ENCODE measurements around the gene MOGAT2.

DNA sequence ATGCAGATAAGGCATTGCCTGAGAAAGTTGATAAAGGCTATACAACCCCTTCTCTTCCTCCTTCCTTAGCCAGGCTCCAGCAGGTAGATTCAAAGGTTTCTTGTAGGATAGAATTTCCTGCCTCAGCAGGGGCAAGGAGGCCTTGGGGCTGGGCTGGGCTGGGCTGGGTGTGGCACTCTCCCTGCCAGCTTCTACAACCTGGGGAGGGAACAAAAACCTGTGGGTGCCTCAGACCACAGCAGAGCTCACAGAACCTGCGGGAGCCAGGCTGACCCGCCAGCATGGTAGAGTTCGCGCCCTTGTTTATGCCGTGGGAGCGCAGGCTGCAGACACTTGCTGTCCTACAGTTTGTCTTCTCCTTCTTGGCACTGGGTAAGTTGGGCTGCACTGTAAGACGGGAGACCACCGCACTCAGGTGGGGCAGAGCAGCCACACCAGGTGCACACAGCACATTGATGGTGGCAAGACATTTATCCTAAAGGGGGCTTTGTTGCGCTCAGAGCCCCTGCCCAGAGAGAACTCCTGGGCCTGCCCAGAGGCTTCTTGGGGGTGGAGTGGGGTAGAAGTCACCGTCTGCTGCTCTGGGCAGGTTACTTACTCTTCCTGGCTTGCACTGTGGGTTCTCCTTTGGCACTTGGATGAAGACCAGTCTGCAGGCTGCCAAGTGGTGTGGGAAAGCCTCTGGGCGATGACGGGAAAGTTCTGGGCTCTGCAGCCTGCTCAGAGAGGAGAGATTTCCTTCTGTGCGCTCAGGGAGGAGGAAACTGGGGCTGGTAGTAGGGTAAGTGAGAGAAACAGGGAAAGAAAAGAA lies at the start of gene MOGAT2:
- TF ChIP-seq, protein P1, sequence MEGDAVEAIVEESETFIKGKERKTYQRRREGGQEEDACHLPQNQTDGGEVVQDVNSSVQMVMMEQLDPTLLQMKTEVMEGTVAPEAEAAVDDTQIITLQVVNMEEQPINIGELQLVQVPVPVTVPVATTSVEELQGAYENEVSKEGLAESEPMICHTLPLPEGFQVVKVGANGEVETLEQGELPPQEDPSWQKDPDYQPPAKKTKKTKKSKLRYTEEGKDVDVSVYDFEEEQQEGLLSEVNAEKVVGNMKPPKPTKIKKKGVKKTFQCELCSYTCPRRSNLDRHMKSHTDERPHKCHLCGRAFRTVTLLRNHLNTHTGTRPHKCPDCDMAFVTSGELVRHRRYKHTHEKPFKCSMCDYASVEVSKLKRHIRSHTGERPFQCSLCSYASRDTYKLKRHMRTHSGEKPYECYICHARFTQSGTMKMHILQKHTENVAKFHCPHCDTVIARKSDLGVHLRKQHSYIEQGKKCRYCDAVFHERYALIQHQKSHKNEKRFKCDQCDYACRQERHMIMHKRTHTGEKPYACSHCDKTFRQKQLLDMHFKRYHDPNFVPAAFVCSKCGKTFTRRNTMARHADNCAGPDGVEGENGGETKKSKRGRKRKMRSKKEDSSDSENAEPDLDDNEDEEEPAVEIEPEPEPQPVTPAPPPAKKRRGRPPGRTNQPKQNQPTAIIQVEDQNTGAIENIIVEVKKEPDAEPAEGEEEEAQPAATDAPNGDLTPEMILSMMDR (IDR thresholded peaks at IDR 0.05): no peak
- no peak for TF ChIP-seq GATA2 (CRISPR knock-in tag; IDR thresholded peaks at IDR 0.05)
- no peak for TF ChIP-seq POLR2AphosphoS5 (IDR thresholded peaks at IDR 0.05; ENCODE audit: low read depth, low read length)
- TF ChIP-seq, protein P2, sequence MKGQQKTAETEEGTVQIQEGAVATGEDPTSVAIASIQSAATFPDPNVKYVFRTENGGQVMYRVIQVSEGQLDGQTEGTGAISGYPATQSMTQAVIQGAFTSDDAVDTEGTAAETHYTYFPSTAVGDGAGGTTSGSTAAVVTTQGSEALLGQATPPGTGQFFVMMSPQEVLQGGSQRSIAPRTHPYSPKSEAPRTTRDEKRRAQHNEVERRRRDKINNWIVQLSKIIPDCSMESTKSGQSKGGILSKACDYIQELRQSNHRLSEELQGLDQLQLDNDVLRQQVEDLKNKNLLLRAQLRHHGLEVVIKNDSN (IDR thresholded peaks at IDR 0.05; ENCODE audit: borderline replicate concordance, low read depth): no peak
- TF ChIP-seq TAF1 (IDR thresholded peaks at IDR 0.05; ENCODE audit: borderline replicate concordance, low read depth, low read length): no peak
- TF ChIP-seq FOXM1 (IDR thresholded peaks at IDR 0.05; ENCODE audit: low read depth): no peak
- TF ChIP-seq, protein P3, sequence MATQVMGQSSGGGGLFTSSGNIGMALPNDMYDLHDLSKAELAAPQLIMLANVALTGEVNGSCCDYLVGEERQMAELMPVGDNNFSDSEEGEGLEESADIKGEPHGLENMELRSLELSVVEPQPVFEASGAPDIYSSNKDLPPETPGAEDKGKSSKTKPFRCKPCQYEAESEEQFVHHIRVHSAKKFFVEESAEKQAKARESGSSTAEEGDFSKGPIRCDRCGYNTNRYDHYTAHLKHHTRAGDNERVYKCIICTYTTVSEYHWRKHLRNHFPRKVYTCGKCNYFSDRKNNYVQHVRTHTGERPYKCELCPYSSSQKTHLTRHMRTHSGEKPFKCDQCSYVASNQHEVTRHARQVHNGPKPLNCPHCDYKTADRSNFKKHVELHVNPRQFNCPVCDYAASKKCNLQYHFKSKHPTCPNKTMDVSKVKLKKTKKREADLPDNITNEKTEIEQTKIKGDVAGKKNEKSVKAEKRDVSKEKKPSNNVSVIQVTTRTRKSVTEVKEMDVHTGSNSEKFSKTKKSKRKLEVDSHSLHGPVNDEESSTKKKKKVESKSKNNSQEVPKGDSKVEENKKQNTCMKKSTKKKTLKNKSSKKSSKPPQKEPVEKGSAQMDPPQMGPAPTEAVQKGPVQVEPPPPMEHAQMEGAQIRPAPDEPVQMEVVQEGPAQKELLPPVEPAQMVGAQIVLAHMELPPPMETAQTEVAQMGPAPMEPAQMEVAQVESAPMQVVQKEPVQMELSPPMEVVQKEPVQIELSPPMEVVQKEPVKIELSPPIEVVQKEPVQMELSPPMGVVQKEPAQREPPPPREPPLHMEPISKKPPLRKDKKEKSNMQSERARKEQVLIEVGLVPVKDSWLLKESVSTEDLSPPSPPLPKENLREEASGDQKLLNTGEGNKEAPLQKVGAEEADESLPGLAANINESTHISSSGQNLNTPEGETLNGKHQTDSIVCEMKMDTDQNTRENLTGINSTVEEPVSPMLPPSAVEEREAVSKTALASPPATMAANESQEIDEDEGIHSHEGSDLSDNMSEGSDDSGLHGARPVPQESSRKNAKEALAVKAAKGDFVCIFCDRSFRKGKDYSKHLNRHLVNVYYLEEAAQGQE (IDR thresholded peaks at IDR 0.05; ENCODE audit: low read depth, low read length): no peak
- no peak for TF ChIP-seq YY1 (IDR thresholded peaks at IDR 0.05; ENCODE audit: low read depth)
- TF ChIP-seq CHD2 (IDR thresholded peaks at IDR 0.05; ENCODE audit: low read length, partially characterized antibody): no peak
- no peak for TF ChIP-seq IRF3 (IDR thresholded peaks at IDR 0.05; ENCODE audit: low read depth, low read length)
- no peak for TF ChIP-seq RXRA (IDR thresholded peaks at IDR 0.05; ENCODE audit: borderline replicate concordance, low read depth)

All from SK-N-SH (cell line).